UCSD-AML1 (cell line): ENCODE measurements around the gene SOCS2.
"Not testable (repeated sequence)": the region's sequence is repeated elsewhere in the genome, so short reads cannot be mapped to it uniquely, and the experiment has no call there.

Experiments
- DNase-seq: peaks from one replicate; lab custom pipeline; 2025; ENCODE audit not compliant: unreplicated experiment; lab: John Stamatoyannopoulos, UW

The SOCS2 gene

GRCh38 chr12:93592641-93593406, 20.3 kb downstream of the SOCS2 start:
- DNase-seq: no peak

- DNase-seq: no peak
Measured at GRCh38 chr12:93593843-93594242, 21.4 kb downstream of the SOCS2 start.

GRCh38 chr12:93594766-93595311, 22.4 kb downstream of the SOCS2 start:
- no peak for DNase-seq

- no peak for DNase-seq
Measured at GRCh38 chr12:93595351-93595750, 22.9 kb downstream of the SOCS2 start.

- DNase-seq: no peak
Measured at GRCh38 chr12:93597608-93598007, 25.1 kb downstream of the SOCS2 start.

GRCh38 chr12:93599192-93599591, 26.7 kb downstream of the SOCS2 start:
- no peak for DNase-seq

- DNase-seq: no peak
Measured at GRCh38 chr12:93601591-93601990, 29.1 kb downstream of the SOCS2 start.

GRCh38 chr12:93602897-93603668, 30.6 kb downstream of the SOCS2 start:
- no peak for DNase-seq

- no peak for DNase-seq
Measured at GRCh38 chr12:93603762-93604161, 31.3 kb downstream of the SOCS2 start.

GRCh38 chr12:93608313-93608712, 35.8 kb downstream of the SOCS2 start:
- no peak for DNase-seq

GRCh38 chr12:93609281-93610192, 37.1 kb downstream of the SOCS2 start:
- DNase-seq: no peak

- no peak for DNase-seq
Measured at GRCh38 chr12:93612776-93613175, 40.3 kb downstream of the SOCS2 start.

- no peak for DNase-seq
Measured at GRCh38 chr12:93614917-93615596, 42.6 kb downstream of the SOCS2 start.

GRCh38 chr12:93616584-93617101, 44.2 kb downstream of the SOCS2 start:
- DNase-seq: no peak

GRCh38 chr12:93618891-93619410, 46.5 kb downstream of the SOCS2 start:
- DNase-seq: no peak

GRCh38 chr12:93621986-93622385, 49.5 kb downstream of the SOCS2 start:
- no peak for DNase-seq

GRCh38 chr12:93622485-93622884, 50.0 kb downstream of the SOCS2 start:
- no peak for DNase-seq

- DNase-seq: no peak
Measured at GRCh38 chr12:93624595-93625294, 52.3 kb downstream of the SOCS2 start.

GRCh38 chr12:93625295-93625645, 52.8 kb downstream of the SOCS2 start:
- DNase-seq: not testable (repeated sequence)
